Lung (tissue), 12 donors: ENCODE results near the gene OBSCN. TPM values are rescaled to one million over a fixed set of nuclear protein-coding genes. Genes with fewer than 3 reads are reported as not detected.

Experiments used
- ATAC-seq: fragments of 200-7000 bp; cut with Tn5 transposase; one replicate; pipeline ENCODE4 v1.9.1; 2020; ENCODE audit warnings: moderate number of reproducible peaks; ENCODE audit not compliant: insufficient read depth, low FRiP score
- DNase-seq, 3 donors: peaks; one replicate each; pipeline ENCODE4 v3.0.0-alpha.2; 2013 to 2017
- H3K27ac ChIP-seq, 2 donors: one replicate each; pipeline ENCODE4 v1.5.1; 2013; ENCODE audit warnings: mild to moderate bottlenecking in 2 of 2, moderate library complexity in 2 of 2, control low read depth in 1 of 2, inconsistent platforms in 1 of 2, low read depth in 1 of 2, low read length in 1 of 2
- H3K27me3 ChIP-seq, 3 donors: one replicate each; pipeline ENCODE4 v1.5.1; 2013; ENCODE audit warnings: low read length in 2 of 3; ENCODE audit not compliant: control insufficient read depth in 3 of 3, insufficient read depth in 3 of 3
- H3K36me3 ChIP-seq, 4 donors: one replicate each; pipeline ENCODE4 v1.5.1; 2013; ENCODE audit warnings: low read length in 4 of 4, mild to moderate bottlenecking in 1 of 4, moderate library complexity in 1 of 4; ENCODE audit not compliant: control insufficient read depth in 4 of 4, insufficient read depth in 4 of 4
- H3K4me1 ChIP-seq, 5 donors: one replicate each; pipeline ENCODE4 v1.5.1; 2013; ENCODE audit warnings: low read length in 5 of 5, mild to moderate bottlenecking in 2 of 5, moderate library complexity in 1 of 5; ENCODE audit not compliant: control insufficient read depth in 5 of 5, insufficient read depth in 5 of 5
- H3K4me3 ChIP-seq: one replicate; pipeline ENCODE4 v1.5.1; 2013; ENCODE audit warnings: mild to moderate bottlenecking, control low read depth, moderate library complexity
- H3K9ac ChIP-seq, 2 donors: one replicate each; pipeline ENCODE4 v1.5.1; 2013; ENCODE audit warnings: low read length in 2 of 2, control low read depth in 1 of 2; ENCODE audit not compliant: insufficient read depth in 1 of 2
- H3K9me3 ChIP-seq, 4 donors: one replicate each; pipeline ENCODE4 v1.5.1; 2013; ENCODE audit warnings: low read length in 3 of 4, mild to moderate bottlenecking in 1 of 4, moderate library complexity in 1 of 4; ENCODE audit not compliant: control insufficient read depth in 4 of 4, insufficient read depth in 3 of 4
- CTCF ChIP-seq: IDR thresholded peaks from 2 replicates; pipeline ENCODE4 v1.5.1; 2012; ENCODE audit warnings: mild to moderate bottlenecking; ENCODE audit errors: control extremely low read depth, extremely low read depth
- WGBS, 2 donors: extraction: QIAGEN DNeasy Blood & Tissue Kit; methylation state at CpG; one replicate each; pipeline ENCODE4 v1.1.7; 2013; 5-methylcytosine and 5-hydroxymethylcytosine counted together
- polyA plus RNA-seq, 2 donors: library from polyadenylated mRNA; stranded (reverse); fragments of 200-250 nt; gene quantifications; one replicate each; pipeline ENCODE4 v1.2.1, GENCODE V29; 2013
- total RNA-seq, 2 donors: library from RNA; depleted of rRNA in 1 of 2; stranded (reverse); fragments of >200 nt in 1 of 2; gene quantifications; one replicate each; pipeline ENCODE4 v1.2.1, GENCODE V29; 2014 to 2021
- donor health status: control.
- donor health status: control.
- donor health status: Bipolar disorder and iron deficiency.
- donor health status: healthy.
- donor health status: DM: yes; HTN: yes; CAD: no.

The OBSCN gene
- total and polyA plus RNA-seq, 4 donors: 5.1 to 47.3 (median 25.4) TPM

GRCh38 chr1:228339059-228339704 is 131.3 kb downstream of the OBSCN start:
- no peak for TF ChIP-seq CTCF
- H3K27me3 ChIP-seq: no peaks in the 10 kb centered on the region
- no peaks in the 10 kb centered on the region for H3K4me1 ChIP-seq
- no peak for DNase-seq
- no peak for ATAC-seq
- no peak overlapping the region for H3K27ac ChIP-seq
- peaks cover 0 to 1% (median 0%) of the 10 kb centered on the region in 4 donors for H3K9me3 ChIP-seq
- no peak overlapping the region for H3K9ac ChIP-seq
- H3K4me3 ChIP-seq: no peak overlapping the region
- WGBS, 2 donors: 93 to 94% methylated on average over 9 of the region's 9 CpGs
- peaks cover 0 to 29% (median 20%) of the 10 kb centered on the region in 4 donors for H3K36me3 ChIP-seq

DNA sequence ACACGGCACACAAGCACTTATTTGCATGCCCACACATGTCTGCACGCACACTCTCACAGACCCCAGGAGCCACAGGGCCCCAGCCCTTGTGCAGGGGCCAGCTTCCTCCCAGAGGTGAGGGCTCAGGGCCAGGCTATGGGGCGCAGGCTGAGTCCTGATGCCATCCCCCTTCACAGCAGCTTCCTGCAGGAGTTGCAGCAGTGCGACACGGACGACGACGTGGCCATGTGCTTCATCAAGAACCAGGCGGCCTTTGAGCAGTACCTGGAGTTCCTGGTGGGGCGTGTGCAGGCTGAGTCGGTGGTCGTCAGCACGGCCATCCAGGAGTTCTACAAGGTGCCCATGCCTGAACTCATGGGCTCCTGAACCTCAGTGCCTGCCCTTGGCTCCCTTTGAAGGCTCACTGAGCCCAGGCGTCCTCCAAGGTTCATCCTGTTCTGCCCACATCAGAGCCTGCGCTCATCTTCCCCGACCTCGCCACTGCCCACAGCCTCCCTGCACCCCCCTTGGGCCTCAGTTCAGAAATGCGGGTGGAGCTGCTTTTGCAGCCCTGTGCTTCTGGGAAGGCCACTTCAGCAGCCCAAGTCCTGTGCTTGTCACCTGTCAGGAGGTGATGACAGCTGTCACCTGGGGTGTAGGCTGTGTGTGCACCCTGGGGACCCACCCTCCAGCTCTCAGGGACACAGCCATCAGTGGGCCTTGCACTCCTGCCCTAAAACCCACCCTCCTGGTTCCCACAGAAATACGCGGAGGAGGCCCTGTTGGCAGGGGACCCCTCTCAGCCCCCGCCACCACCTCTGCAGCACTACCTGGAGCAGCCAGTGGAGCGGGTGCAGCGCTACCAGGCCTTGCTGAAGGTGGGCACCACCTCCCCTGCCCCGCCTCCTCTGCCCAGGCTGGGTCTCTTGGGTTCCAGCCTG is 132.2 kb downstream of the OBSCN start:
- Histone ChIP-seq H3K4me3 (no peak overlapping the region), H3K27me3 (no peaks in the 10 kb centered on the region), H3K36me3 (peaks cover 0 to 29% (median 20%) of the 10 kb centered on the region in 4 donors), H3K9ac (no peak overlapping the region), H3K9me3 (peaks cover 0 to 3% (median under 1%) of the 10 kb centered on the region in 4 donors), H3K4me1 (no peaks in the 10 kb centered on the region), H3K27ac (no peak overlapping the region)
- 94 to 96% methylated on average over 24 of the region's 24 CpGs for WGBS, 2 donors
- DNase-seq (no peak), ATAC-seq (no peak)
- no peak for TF ChIP-seq CTCF

GRCh38 chr1:228340686-228341449 is 133.0 kb downstream of the OBSCN start:
- no peaks in the 10 kb centered on the region for H3K4me1 ChIP-seq
- H3K27me3 ChIP-seq: no peaks in the 10 kb centered on the region
- TF ChIP-seq CTCF: no peak
- peaks cover 0 to 29% (median 18%) of the 10 kb centered on the region in 4 donors for H3K36me3 ChIP-seq
- ATAC-seq: no peak
- H3K9ac ChIP-seq: no peak overlapping the region
- no peak overlapping the region for H3K4me3 ChIP-seq
- peaks cover 0 to 3% (median under 1%) of the 10 kb centered on the region in 4 donors for H3K9me3 ChIP-seq
- WGBS, 2 donors: 91 to 92% methylated on average over 38 to 39 of the region's 39 CpGs
- no peak for DNase-seq
- H3K27ac ChIP-seq: no peak overlapping the region
